B cell (primary cell): ENCODE data around the gene EBP. TPM values are rescaled to one million over a fixed set of nuclear protein-coding genes. Genes with fewer than 3 reads are reported as not detected.

Source experiments
- ATAC-seq: fragments of 200-7000 bp; cut with Tn5 transposase; one replicate; pipeline ENCODE4 v1.10.0; 2021; ENCODE audit warnings: low read depth, mild to moderate bottlenecking, moderate number of reproducible peaks, moderate library complexity
- CTCF ChIA-PET: fragments of 350-600 bp; sonication (Branson Sonifier 250); formaldehyde crosslinking; loops from one replicate; lab custom pipeline; 2021; ENCODE audit warnings: antibody characterized with exemption, inconsistent platforms; lab: Charles Lee
- POLR2A ChIA-PET: fragments of 350-600 bp; sonication (Branson Sonifier 250); formaldehyde crosslinking; loops from one replicate; lab custom pipeline; 2021; ENCODE audit warnings: antibody characterized with exemption; lab: Charles Lee
- DNase-seq: peaks from one replicate; pipeline ENCODE4 v3.0.0; 2013
- H2AFZ ChIP-seq: 2 replicates; pipeline ENCODE4 v1.6.1; 2012; ENCODE audit warnings: mild to moderate bottlenecking, low read depth, low read length; ENCODE audit not compliant: insufficient read depth, poor library complexity, severe bottlenecking
- H3K27ac ChIP-seq, 2 donors: 1 replicate in 1 of 2; 2 replicates in 1 of 2; pipeline ENCODE4 v1.5.1; 2012 to 2013; ENCODE audit warnings: low read length in 2 of 2, mild to moderate bottlenecking in 2 of 2, moderate library complexity in 1 of 2
- H3K27me3 ChIP-seq, 4 experiments: fragments of 200-600 bp in 1 of 4; sonication (generic) in 1 of 4; replicated peaks in 1 of 4; 1 replicate in 2 of 4; 2 replicates in 2 of 4; pipeline versions ENCODE4 v1.6.1 to v1.7.0; 2013 to 2016; ENCODE audit warnings: low read length in 3 of 4, mild to moderate bottlenecking in 2 of 4, mixed read lengths in 1 of 4, moderate library complexity in 1 of 4; ENCODE audit not compliant: insufficient read depth in 4 of 4, control insufficient read depth in 3 of 4; ENCODE audit errors: control extremely low read depth in 1 of 4
- H3K36me3 ChIP-seq, 2 experiments: replicated peaks in 1 of 2; 1 replicate in 1 of 2; 2 replicates in 1 of 2; pipeline versions ENCODE4 v1.6.1 to v1.7.1; 2013; ENCODE audit warnings: low read length in 1 of 2; ENCODE audit not compliant: insufficient read depth in 2 of 2, control insufficient read depth in 1 of 2; ENCODE audit errors: control extremely low read depth in 1 of 2, extremely low read depth in 1 of 2
- H3K4me1 ChIP-seq, 2 donors: fragments of 200-600 bp in 1 of 2; sonication (generic) in 1 of 2; 1 replicate in 1 of 2; 2 replicates in 1 of 2; pipeline versions ENCODE4 v1.5.1 to v1.6.1; 2013 to 2017; ENCODE audit warnings: low read length in 2 of 2; ENCODE audit not compliant: control insufficient read depth in 2 of 2, insufficient read depth in 2 of 2
- H3K4me2 ChIP-seq: replicated peaks from 2 replicates; pipeline ENCODE3; 2012; ENCODE audit warnings: mild to moderate bottlenecking, low read depth, low read length; ENCODE audit not compliant: poor library complexity, severe bottlenecking
- H3K4me3 ChIP-seq, 5 experiments: fragments of 200-600 bp in 1 of 5; sonication (generic) in 1 of 5; 1 replicate in 3 of 5; 2 replicates in 2 of 5; pipeline versions ENCODE4 v1.5.1 to v1.7.0; 2011 to 2016; ENCODE audit warnings: low read length in 4 of 5, mild to moderate bottlenecking in 4 of 5, low read depth in 2 of 5, control low read depth in 1 of 5, moderate library complexity in 1 of 5; ENCODE audit not compliant: insufficient read depth in 1 of 5; ENCODE audit errors: control extremely low read depth in 1 of 5, extremely low read depth in 1 of 5
- H3K79me2 ChIP-seq: fragments of 200-600 bp; sonication (generic); one replicate; pipeline ENCODE4 v1.6.0; 2016; ENCODE audit warnings: low read length; ENCODE audit not compliant: control insufficient read depth, insufficient read depth
- H3K9ac ChIP-seq: fragments of 200-600 bp; sonication (generic); 2 replicates; pipeline ENCODE4 v1.6.1; 2017; ENCODE audit warnings: mild to moderate bottlenecking, low read length, moderate library complexity
- H3K9me3 ChIP-seq, 3 donors: one replicate each; pipeline versions ENCODE4 v1.6.1 to v1.7.1; 2013; ENCODE audit warnings: low read length in 2 of 3; ENCODE audit not compliant: control insufficient read depth in 2 of 3, insufficient read depth in 1 of 3; ENCODE audit errors: control extremely low read depth in 1 of 3
- H4K20me1 ChIP-seq: 2 replicates; pipeline ENCODE4 v1.6.0; 2012; ENCODE audit warnings: mild to moderate bottlenecking, low read length; ENCODE audit not compliant: insufficient read depth, control insufficient read depth, poor library complexity, severe bottlenecking
- H3K27ac Mint-ChIP-seq: one replicate; pipeline ENCODE4 v1.8.0; 2021; ENCODE audit warnings: mixed read lengths
- H3K27me3 Mint-ChIP-seq: one replicate; pipeline ENCODE4 v1.8.0; 2021; ENCODE audit warnings: mixed read lengths
- H3K4me1 Mint-ChIP-seq: one replicate; pipeline ENCODE4 v1.8.0; 2021; ENCODE audit warnings: mixed read lengths
- H3K4me3 Mint-ChIP-seq: one replicate; pipeline ENCODE4 v1.8.0; 2021; ENCODE audit warnings: mixed read lengths
- H3K9me3 Mint-ChIP-seq: one replicate; pipeline ENCODE4 v1.8.0; 2022; ENCODE audit warnings: mixed read lengths; ENCODE audit not compliant: insufficient read depth
- CTCF ChIP-seq: fragments of 200-600 bp; IDR thresholded peaks from one replicate; pipeline ENCODE4 v1.8.0; 2022; ENCODE audit warnings: antibody characterized with exemption, mild to moderate bottlenecking
- EZH2 ChIP-seq: IDR thresholded peaks from 2 replicates; pipeline ENCODE4 v1.6.1; 2012; ENCODE audit warnings: borderline replicate concordance, low read depth, mild to moderate bottlenecking, moderate library complexity, low read length; ENCODE audit not compliant: insufficient read depth, poor library complexity, severe bottlenecking
- WGBS: methylation state at CpG from one replicate; pipeline ENCODE4 v1.1.5; 2013; ENCODE audit warnings: missing lambda C conversion rate; ENCODE audit not compliant: insufficient coverage; 5-methylcytosine and 5-hydroxymethylcytosine counted together
- intact Hi-C: fragments of 100-400 bp; cut with micrococcal nuclease; formaldehyde crosslinking; loops from one replicate; pipeline ENCODE4 v1.10.0; 2022
- polyA plus RNA-seq: library from polyadenylated mRNA; depleted of rRNA; stranded (reverse); fragments of >200 nt; gene quantifications from 2 replicates; pipeline ENCODE4 v1.2.3, GENCODE V29; 2012
- total RNA-seq, 2 donors: library from RNA; stranded (reverse); fragments of 120-200 nt in 1 of 2; gene quantifications; 1 replicate in 1 of 2; 2 replicates in 1 of 2; pipeline versions ENCODE4 v1.2.3 to v1.2.4, GENCODE V29; 2013 to 2022

Gene EBP
- total and polyA plus RNA-seq, 2 donors (not counting 1 experiment from before 2014, with no cell fraction given): 27.9 to 60.8 TPM

GRCh38 chrX:48478806-48479205 lies 42.8 kb upstream of the EBP start:
- ATAC-seq (no peak), DNase-seq (no peak)
- no peak overlapping the region for H3K4me3 Mint-ChIP-seq
- Histone ChIP-seq H3K4me2 (no peak overlapping the region), H3K27ac (no peak overlapping the region), H3K4me3 (no peak overlapping the region), H3K27me3 (no peaks in the 10 kb centered on the region), H3K36me3 (peaks cover 0 to 19% of the 10 kb centered on the region in 2 experiments), H3K9me3 (no peaks in the 10 kb centered on the region), H4K20me1 (no peaks in the 10 kb centered on the region), H3K4me1 (peaks cover 4 to 19% of the 10 kb centered on the region in 2 donors), H3K9ac (no peak overlapping the region), H3K79me2 (peaks cover 9% of the 10 kb centered on the region), H2AFZ (no peak overlapping the region)
- ChIA-PET POLR2A (no interaction called here), CTCF (no interaction called here)
- H3K9me3 Mint-ChIP-seq: no peaks in the 10 kb centered on the region
- 100% methylated on average over 1 of the region's 5 CpGs for WGBS
- no peaks in the 10 kb centered on the region for H3K27me3 Mint-ChIP-seq
- intact Hi-C loops: loop anchor here (5.0 kb wide), 3 partner anchors 43 to 323 kb away; partner anchors contain the start of genes EBP and HDAC6
- H3K4me1 Mint-ChIP-seq: peaks cover 26% of the 10 kb centered on the region
- no peak for TF ChIP-seq CTCF
- TF ChIP-seq EZH2: no peak
- H3K27ac Mint-ChIP-seq: no peak overlapping the region

- peaks cover 24% of the 10 kb centered on the region for H3K4me1 Mint-ChIP-seq
- H3K27me3 Mint-ChIP-seq: no peaks in the 10 kb centered on the region
- no peak overlapping the region for H2AFZ ChIP-seq
- peaks cover 4 to 14% of the 10 kb centered on the region in 2 donors for H3K4me1 ChIP-seq
- 100% methylated on average over 2 of the region's 3 CpGs for WGBS
- H3K4me3 ChIP-seq: no peak overlapping the region
- H3K9ac ChIP-seq: no peak overlapping the region
- H3K9me3 ChIP-seq: no peaks in the 10 kb centered on the region
- no peak overlapping the region for H3K27ac Mint-ChIP-seq
- no peaks in the 10 kb centered on the region for H3K27me3 ChIP-seq
- no peak for TF ChIP-seq EZH2
- TF ChIP-seq CTCF: no peak
- ChIA-PET CTCF (no interaction called here), POLR2A (no interaction called here)
- H3K79me2 ChIP-seq: peaks cover 9% of the 10 kb centered on the region
- no peak overlapping the region for H3K4me2 ChIP-seq
- no peaks in the 10 kb centered on the region for H3K9me3 Mint-ChIP-seq
- peaks cover 0 to 19% of the 10 kb centered on the region in 2 experiments for H3K36me3 ChIP-seq
- intact Hi-C loops: no loop called here
- ATAC-seq: no peak
- H3K4me3 Mint-ChIP-seq: no peak overlapping the region
- no peak overlapping the region for H3K27ac ChIP-seq
- no peaks in the 10 kb centered on the region for H4K20me1 ChIP-seq
- no peak for DNase-seq
Observed at GRCh38 chrX:48480142-48480541, 41.5 kb upstream of the EBP start.
